K562 (cell line): ENCODE results near the gene CHRNB4. TPM values are rescaled to one million over a fixed set of nuclear protein-coding genes. Genes with fewer than 3 reads are reported as not detected.

ENCODE experiments used
- ATAC-seq: fragments of 200-7000 bp; cut with Tn5 transposase; 3 replicates; pipeline ENCODE4 v1.9.1; 2020; ENCODE audit warnings: moderate library complexity
- BruUV-seq: library from RNA; stranded (reverse); fragments of 400-500 nt; replicated peaks from 2 replicates; lab custom pipeline; 2021; lab: Mats Ljungman, UMichigan
- CTCF ChIA-PET: fragments of 300-600 bp; formaldehyde crosslinking; extraction: SDS; loops from one replicate; lab custom pipeline; 2021; ENCODE audit warnings: low intra/inter-chr PET ratio; lab: Yijun Ruan, JAX
- POLR2A ChIA-PET: fragments of 300-600, 350-650 bp; sonication (Branson Sonifier 250); formaldehyde crosslinking; extraction: SDS; loops from one replicate; lab custom pipeline; 2021; ENCODE audit warnings: antibody characterized with exemption, inconsistent platforms; lab: Yijun Ruan, JAX
- DNase-seq, 4 experiments: peaks; one replicate each; pipeline versions ENCODE4 v3.0.0 to v3.0.0-alpha.2; 2011 to 2018; ENCODE audit warnings: low spot score in 3 of 4, mixed read lengths in 3 of 4; ENCODE audit errors: extremely low read depth in 1 of 4
- FAIRE-seq: peaks from 2 replicates; lab custom pipeline; 2011; peaks lifted over from hg19 to GRCh38; lab: Jason Lieb, UNC
- H2AFZ ChIP-seq: 2 replicates; pipeline ENCODE4 v1.6.0; 2011; ENCODE audit warnings: low read depth, low read length, control low read depth, inconsistent platforms
- H3K27ac ChIP-seq: fragments of 200-600 bp; 3 replicates; pipeline ENCODE4 v1.8.0; 2011; ENCODE audit warnings: low read depth, mild to moderate bottlenecking, control low read depth, inconsistent platforms, low read length, moderate library complexity, mixed read lengths; ENCODE audit errors: extremely low read depth
- H3K27me3 ChIP-seq, 2 experiments: fragments of 300-600 bp in 1 of 2; 2 replicates in 1 of 2; 3 replicates in 1 of 2; pipeline versions ENCODE4 v1.6.0 to v1.8.0; 2011; ENCODE audit warnings: inconsistent platforms in 2 of 2, low read length in 2 of 2, mild to moderate bottlenecking in 1 of 2, mixed read lengths in 1 of 2, moderate library complexity in 1 of 2; ENCODE audit not compliant: control insufficient read depth in 2 of 2, insufficient read depth in 2 of 2
- H3K36me3 ChIP-seq: fragments of 300-600 bp; 3 replicates; pipeline ENCODE4 v1.8.0; 2011; ENCODE audit warnings: mild to moderate bottlenecking, low read length, inconsistent platforms; ENCODE audit not compliant: control insufficient read depth, insufficient read depth
- H3K4me1 ChIP-seq, 2 experiments: fragments of 200-600 bp in 1 of 2; replicated peaks in 1 of 2; 2 replicates in 1 of 2; 3 replicates in 1 of 2; pipeline versions ENCODE4 v1.5.1 to v1.8.0; 2011; ENCODE audit warnings: inconsistent platforms in 2 of 2, low read length in 2 of 2, mild to moderate bottlenecking in 1 of 2, mixed read lengths in 1 of 2, moderate library complexity in 1 of 2; ENCODE audit not compliant: control insufficient read depth in 2 of 2, insufficient read depth in 2 of 2
- H3K4me2 ChIP-seq: 2 replicates; pipeline ENCODE4 v1.6.1; 2011; ENCODE audit warnings: low read length, control low read depth, inconsistent platforms, mixed read lengths; ENCODE audit not compliant: insufficient read depth
- H3K4me3 ChIP-seq: fragments of 200-600 bp; sonication (generic), shearing (Covaris generic); 2 replicates; pipeline ENCODE4 v1.5.1; 2016; ENCODE audit warnings: control low read depth, inconsistent platforms
- H3K79me2 ChIP-seq: fragments of 200-600 bp; 3 replicates; pipeline ENCODE4 v1.8.0; 2011; ENCODE audit warnings: low read length, inconsistent platforms; ENCODE audit not compliant: control insufficient read depth, insufficient read depth
- H3K9ac ChIP-seq, 2 experiments: 2 replicates each; pipeline versions ENCODE4 v1.6.0 to v1.6.1; 2011; ENCODE audit warnings: low read depth in 2 of 2, low read length in 2 of 2, control low read depth in 1 of 2, inconsistent platforms in 1 of 2, mild to moderate bottlenecking in 1 of 2, mixed read lengths in 1 of 2; ENCODE audit not compliant: insufficient read depth in 1 of 2
- H3K9me1 ChIP-seq: one replicate; pipeline ENCODE4 v1.6.0; 2011; ENCODE audit warnings: inconsistent platforms, mild to moderate bottlenecking, low read length, moderate library complexity; ENCODE audit not compliant: control insufficient read depth, insufficient read depth
- H3K9me3 ChIP-seq: replicated peaks from 2 replicates; pipeline ENCODE4 v1.5.1; 2011; ENCODE audit warnings: low read depth, low read length, inconsistent platforms; ENCODE audit not compliant: control insufficient read depth, insufficient read depth
- H4K20me1 ChIP-seq: replicated peaks from 2 replicates; pipeline ENCODE4 v1.6.1; 2011; ENCODE audit warnings: low read length, inconsistent platforms, mixed read lengths; ENCODE audit not compliant: control insufficient read depth, insufficient read depth
- C11orf30 ChIP-seq: fragments of 450-650 bp; IDR thresholded peaks from 2 replicates; pipeline ENCODE4 v1.6.1; 2016; ENCODE audit warnings: low read depth, mild to moderate bottlenecking
- HDAC3 ChIP-seq: fragments of 450-650 bp; IDR thresholded peaks from 2 replicates; pipeline ENCODE4 v1.6.1; 2018; ENCODE audit warnings: borderline replicate concordance, mild to moderate bottlenecking, moderate library complexity; ENCODE audit not compliant: partially characterized antibody
- JUN ChIP-seq, 2 experiments: sonication (generic) in 1 of 2; formaldehyde crosslinking in 1 of 2; IDR thresholded peaks; 2 replicates each; pipeline versions ENCODE4 v1.6.1 to v1.8.0; 2012 to 2022; ENCODE audit warnings: borderline replicate concordance in 2 of 2, mild to moderate bottlenecking in 2 of 2, improper control_type of control experiment in 1 of 2, low read depth in 1 of 2, low read length in 1 of 2, missing genetic modification reagents in 1 of 2
- MAFG ChIP-seq: fragments of 450-650 bp; conservative IDR thresholded peaks from 2 replicates; pipeline ENCODE4 v1.6.1; 2016; ENCODE audit warnings: missing genetic modification characterization, missing compliant biosample characterization
- MCM7 ChIP-seq, 2 experiments: fragments of 450-650 bp; IDR thresholded peaks; 2 replicates each; pipeline ENCODE4 v1.6.1; 2016 to 2018
- MEIS2 ChIP-seq: fragments of 450-650 bp; IDR thresholded peaks from 2 replicates; pipeline ENCODE4 v1.6.1; 2014; ENCODE audit warnings: mild to moderate bottlenecking; ENCODE audit not compliant: partially characterized antibody
- MTF1 ChIP-seq: fragments of 250-450 bp; sonication (Bioruptor Pico); IDR thresholded peaks from 2 replicates; pipeline ENCODE4 v1.9.0; 2021; ENCODE audit warnings: moderate library complexity, mild to moderate bottlenecking, inconsistent platforms, borderline replicate concordance
- RBM14 ChIP-seq: fragments of 200-400 bp; formaldehyde crosslinking; IDR thresholded peaks from 2 replicates; pipeline ENCODE4 v1.6.1; 2018; ENCODE audit warnings: low read depth, mild to moderate bottlenecking, low read length, moderate library complexity, borderline replicate concordance; ENCODE audit not compliant: insufficient read depth
- SMARCB1 ChIP-seq: IDR thresholded peaks from 2 replicates; pipeline ENCODE4 v1.6.1; 2011; ENCODE audit warnings: improper control_type of control experiment, low read depth; ENCODE audit not compliant: insufficient read length
- ZNF133 ChIP-seq: fragments of 250-450 bp; sonication (Bioruptor Pico); IDR thresholded peaks from 2 replicates; pipeline ENCODE4 v1.4.0; 2020; ENCODE audit warnings: mild to moderate bottlenecking
- ZNF589 ChIP-seq: fragments of 200-800 bp; sonication (Bioruptor generic); IDR thresholded peaks from 2 replicates; pipeline ENCODE4 v1.6.1; 2016; ENCODE audit warnings: low read depth, missing genetic modification characterization, missing compliant biosample characterization
- WGBS: fragments of 100-300 bp; shearing (Covaris generic); methylation state at CpG from one replicate; pipeline ENCODE4 v1.1.6; 2016; ENCODE audit warnings: low coverage, mixed read lengths; ENCODE audit not compliant: insufficient coverage; ENCODE audit errors: missing lambda C conversion rate; 5-methylcytosine and 5-hydroxymethylcytosine counted together
- in situ Hi-C: fragments of 300-500 bp; cut with MboI; formaldehyde crosslinking; loops from 4 replicates; pipeline ENCODE4 v1.15.0; 2018; ENCODE audit warnings: inconsistent platforms, mixed read lengths
- intact Hi-C: fragments of 100-400 bp; cut with micrococcal nuclease; formaldehyde crosslinking; loops from 2 replicates; pipeline ENCODE4 v1.14.2; 2022
- polyA plus RNA-seq, 8 experiments: library from polyadenylated mRNA; depleted of rRNA in 4 of 8; stranded (reverse) in 5 of 8; unstranded in 3 of 8; fragments of >200 nt; fragmentation: Nextera tagmentation in 2 of 8; fragmentation: Illumina TruSeq in 1 of 8; extraction: Ambion mirVana in 2 of 8; extraction: Trizol in 1 of 8; gene quantifications; 2 replicates each; pipeline versions ENCODE4 v1.2.1 to v1.2.3, GENCODE V29; 2011 to 2014; ENCODE audit warnings: inconsistent platforms in 1 of 8, missing spikeins in 1 of 8
- total RNA-seq, 7 experiments: library from RNA; depleted of rRNA in 6 of 7; stranded (reverse); fragments of >200 nt in 6 of 7; fragmentation: Illumina TruSeq in 2 of 7; extraction: Trizol in 2 of 7; gene quantifications; 2 replicates each; pipeline versions ENCODE4 v1.2.1 to v1.2.3, GENCODE V29; 2011 to 2021; ENCODE audit warnings: low replicate concordance in 1 of 7
- TF ChIP-seq, protein P1 (sequence below): sonication (generic); formaldehyde crosslinking; IDR thresholded peaks from 2 replicates; pipeline ENCODE4 v1.8.0; 2022; ENCODE audit warnings: mild to moderate bottlenecking, missing genetic modification reagents

CHRNB4 gene
- total and polyA plus RNA-seq, 9 of the 15 experiments (the other 6 are each of a cell fraction or from before 2014, with no cell fraction given): 0.08 to 0.18 TPM; not detected in 7

DNA sequence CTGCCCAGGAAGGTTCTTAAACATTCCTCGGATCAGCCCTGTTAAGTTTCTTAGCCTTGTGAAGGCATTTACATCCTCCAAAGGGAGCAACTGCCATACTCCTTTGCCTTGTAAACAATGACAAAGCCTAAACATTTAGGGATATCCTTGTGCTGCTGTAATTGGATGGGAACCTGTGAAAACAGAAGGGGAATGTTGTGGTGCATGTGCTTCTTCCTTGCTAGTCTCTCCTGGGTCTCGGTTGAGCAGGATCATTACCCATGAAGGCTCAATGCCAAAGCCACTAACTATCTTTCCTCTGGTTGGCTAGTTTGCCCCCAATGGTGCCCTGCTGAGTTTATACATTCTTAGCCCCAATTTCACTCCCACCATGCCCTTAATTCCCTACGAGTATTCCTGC, 37.5 kb downstream of the CHRNB4 start:
- ChIA-PET POLR2A (no interaction called here), CTCF (no interaction called here)
- WGBS: 0% methylated on average over 3 of the region's 3 CpGs
- Histone ChIP-seq H2AFZ (no peak overlapping the region), H3K79me2 (no peaks in the 10 kb centered on the region), H3K4me3 (no peak overlapping the region), H3K4me1 (no peaks in the 10 kb centered on the region; a peak in 1 of 5 replicates), H3K4me2 (no peak overlapping the region), H3K27me3 (peaks cover 19 to 41% of the 10 kb centered on the region in 2 experiments), H3K9me3 (no peaks in the 10 kb centered on the region), H4K20me1 (0 out of 2 replicates have a peak, but pooled peaks cover 4% of the 10 kb centered on the region), H3K9me1 (no peaks in the 10 kb centered on the region), H3K9ac (no peak overlapping the region), H3K27ac (no peak overlapping the region), H3K36me3 (no peaks in the 10 kb centered on the region)
- no TSS peak for BruUV-seq
- FAIRE-seq: no peak
- TF ChIP-seq HDAC3: no peak
- in situ Hi-C loops (no loop called here), intact Hi-C loops (no loop called here)
- DNase-seq: no peak
- no peak for ATAC-seq

DNA sequence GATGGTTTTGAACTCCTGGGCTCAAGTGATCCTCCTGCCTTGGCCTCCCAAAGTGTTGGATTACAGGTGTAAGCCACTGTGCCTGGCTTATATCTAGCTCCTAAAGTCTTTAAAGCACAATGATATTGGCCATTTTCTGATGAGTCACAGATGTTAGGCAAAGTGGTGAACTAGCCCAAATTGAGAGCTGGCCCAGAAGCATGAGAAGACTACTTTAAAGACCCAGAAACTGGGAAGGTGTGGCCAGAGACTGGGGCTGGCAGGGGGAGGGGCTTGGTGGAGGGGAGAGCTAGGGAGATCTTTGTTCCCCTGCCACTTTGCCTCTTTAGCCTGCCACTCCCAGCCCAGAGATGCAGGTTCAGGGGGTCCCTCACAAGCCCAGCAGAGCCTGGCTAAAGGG, 41.8 kb downstream of the CHRNB4 start:
- H3K27me3 ChIP-seq: peaks cover 14 to 23% of the 10 kb centered on the region in 2 experiments; a peak in 4 of 5 replicates
- TF ChIP-seq MTF1 (no peak), C11orf30 (peak; percentile 51; the same call in 1 of the 2 replicates), MEIS2 (no peak), JUN (IDR thresholded peaks at IDR 0.05; ENCODE audit: borderline replicate concordance, low read depth, low read length) (no peak), JUN (CRISPR knock-in tag; IDR thresholded peaks at IDR 0.05; ENCODE audit: borderline replicate concordance) (no peak), ZNF133 (CRISPR knock-in tag) (no peak), RBM14 (no peak), MCM7 (IDR thresholded peaks at IDR 0.05) (no peak), ZNF589 (CRISPR knock-in tag) (no peak), SMARCB1 (no peak), MAFG (tag) (peak; percentile 76)
- TF ChIP-seq, protein P1, sequence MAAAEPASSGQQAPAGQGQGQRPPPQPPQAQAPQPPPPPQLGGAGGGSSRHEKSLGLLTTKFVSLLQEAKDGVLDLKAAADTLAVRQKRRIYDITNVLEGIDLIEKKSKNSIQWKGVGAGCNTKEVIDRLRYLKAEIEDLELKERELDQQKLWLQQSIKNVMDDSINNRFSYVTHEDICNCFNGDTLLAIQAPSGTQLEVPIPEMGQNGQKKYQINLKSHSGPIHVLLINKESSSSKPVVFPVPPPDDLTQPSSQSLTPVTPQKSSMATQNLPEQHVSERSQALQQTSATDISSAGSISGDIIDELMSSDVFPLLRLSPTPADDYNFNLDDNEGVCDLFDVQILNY (CRISPR knock-in tag): no peak
- H4K20me1 ChIP-seq: 0 out of 2 replicates have a peak, but pooled peaks cover 4% of the 10 kb centered on the region
- ChIA-PET POLR2A (interaction anchor here (0.7 kb wide), 1 partner anchor 325 kb away, joined by 3 read pairs; no protein-coding TSS in a partner anchor), CTCF (no interaction called here)
- intact Hi-C loops: no loop called here
- BruUV-seq: no TSS peak
- H3K9ac ChIP-seq: no peak overlapping the region
- in situ Hi-C loops: no loop called here
- no peaks in the 10 kb centered on the region for H3K9me3 ChIP-seq
- ATAC-seq (peak; percentile 68), FAIRE-seq (no peak), DNase-seq (peak; percentile 16 to 39 (median 27))
- no peak overlapping the region for H2AFZ ChIP-seq
- H3K4me3 ChIP-seq: no peak overlapping the region
- H3K9me1 ChIP-seq: no peaks in the 10 kb centered on the region
- no peaks in the 10 kb centered on the region; a peak in 2 of 5 replicates for H3K4me1 ChIP-seq
- no peaks in the 10 kb centered on the region for H3K36me3 ChIP-seq
- no peaks in the 10 kb centered on the region for H3K79me2 ChIP-seq
- H3K27ac ChIP-seq: no peak overlapping the region
- H3K4me2 ChIP-seq: no peak overlapping the region
